ENCODE measurements around the gene PDE7B. TPM values are rescaled to one million over a fixed set of nuclear protein-coding genes. Genes with fewer than 3 reads are reported as not detected.

PDE7B gene
- total RNA-seq, 1 experiment from 2014 or later = not detected

DNA sequence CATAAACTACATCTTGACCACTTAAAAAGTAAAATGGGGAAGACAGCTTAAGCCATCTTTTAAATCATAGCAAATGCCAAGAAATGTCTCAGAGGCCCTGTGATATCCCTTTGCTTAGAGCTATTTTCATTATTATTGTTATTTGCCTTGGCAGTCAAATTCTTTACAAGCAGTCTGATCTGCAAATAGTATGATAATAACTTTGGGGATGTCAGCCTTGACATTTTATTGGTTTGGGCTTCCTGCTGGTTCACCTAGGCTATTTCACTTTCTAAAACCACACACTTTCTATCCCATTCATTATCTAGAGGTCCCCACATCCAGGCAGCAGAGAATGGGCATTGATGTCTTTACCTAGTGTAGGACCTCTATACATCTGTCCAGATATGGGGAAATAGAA lies 125.1 kb downstream of the PDE7B start:
- TF ChIP-seq EZH2 (IDR thresholded peaks at IDR 0.05; ENCODE audit: borderline replicate concordance, low read depth, low read length, poor library complexity, severe bottlenecking) = no peak
- TF ChIP-seq, protein P1, sequence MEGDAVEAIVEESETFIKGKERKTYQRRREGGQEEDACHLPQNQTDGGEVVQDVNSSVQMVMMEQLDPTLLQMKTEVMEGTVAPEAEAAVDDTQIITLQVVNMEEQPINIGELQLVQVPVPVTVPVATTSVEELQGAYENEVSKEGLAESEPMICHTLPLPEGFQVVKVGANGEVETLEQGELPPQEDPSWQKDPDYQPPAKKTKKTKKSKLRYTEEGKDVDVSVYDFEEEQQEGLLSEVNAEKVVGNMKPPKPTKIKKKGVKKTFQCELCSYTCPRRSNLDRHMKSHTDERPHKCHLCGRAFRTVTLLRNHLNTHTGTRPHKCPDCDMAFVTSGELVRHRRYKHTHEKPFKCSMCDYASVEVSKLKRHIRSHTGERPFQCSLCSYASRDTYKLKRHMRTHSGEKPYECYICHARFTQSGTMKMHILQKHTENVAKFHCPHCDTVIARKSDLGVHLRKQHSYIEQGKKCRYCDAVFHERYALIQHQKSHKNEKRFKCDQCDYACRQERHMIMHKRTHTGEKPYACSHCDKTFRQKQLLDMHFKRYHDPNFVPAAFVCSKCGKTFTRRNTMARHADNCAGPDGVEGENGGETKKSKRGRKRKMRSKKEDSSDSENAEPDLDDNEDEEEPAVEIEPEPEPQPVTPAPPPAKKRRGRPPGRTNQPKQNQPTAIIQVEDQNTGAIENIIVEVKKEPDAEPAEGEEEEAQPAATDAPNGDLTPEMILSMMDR (conservative IDR thresholded peaks at IDR 0.05; ENCODE audit: low read depth, low read length) = no peak
- Histone ChIP-seq H3K9me3 (ENCODE audit: low read depth, low read length, poor library complexity, severe bottlenecking) (no peaks in the 10 kb centered on the region), H3K36me3 (ENCODE audit: insufficient read depth, low read length, poor library complexity, severe bottlenecking) (no peaks in the 10 kb centered on the region), H3K27ac (ENCODE audit: low read depth, low read length, poor library complexity, severe bottlenecking) (no peak overlapping the region), H3K27me3 (replicated peaks; ENCODE audit: insufficient read depth, low read depth, low read length, poor library complexity) (peaks cover 6% of the 10 kb centered on the region), H3K4me1 (ENCODE audit: insufficient read depth, low read length, poor library complexity, severe bottlenecking) (no peaks in the 10 kb centered on the region), H3K4me3 (ENCODE audit: low read depth, low read length, poor library complexity, severe bottlenecking) (no peak overlapping the region)
- DNase-seq (ENCODE audit: low spot score) = no peak
- intact Hi-C loops (cut with micrococcal nuclease; ENCODE audit: unreplicated experiment) = no loop called here
- POLR2A ChIA-PET (ENCODE audit: low non-redundant PET) = interaction anchor here (0.5 kb wide), 1 partner anchor 192 kb away, joined by 3 read pairs; no protein-coding TSS in a partner anchor
- CTCF ChIA-PET = no interaction called here
- BruUV-seq (replicated peaks) = no TSS peak

DNA sequence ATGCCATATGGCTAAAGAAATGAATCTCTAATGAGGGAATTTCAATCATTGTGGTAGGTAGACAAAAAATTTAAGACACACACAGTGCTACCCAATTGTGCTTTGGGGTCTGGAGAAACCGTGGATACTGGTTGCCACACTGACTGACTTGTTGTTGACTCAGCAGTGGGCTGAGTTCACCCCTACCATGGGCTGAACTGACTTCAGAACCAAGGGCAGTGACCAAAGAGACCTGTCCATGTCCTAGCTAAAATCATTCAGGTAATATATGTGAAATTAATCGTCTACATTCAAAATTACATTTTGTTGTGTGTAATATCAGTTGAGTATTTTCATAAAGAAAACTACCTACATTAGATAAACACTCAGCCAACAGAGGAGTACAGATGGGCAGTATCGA lies 131.6 kb downstream of the PDE7B start:
- ChIA-PET POLR2A (ENCODE audit: low non-redundant PET) (no interaction called here), CTCF (no interaction called here)
- intact Hi-C loops (cut with micrococcal nuclease; ENCODE audit: unreplicated experiment) = no loop called here
- no peaks in the 10 kb centered on the region for H3K4me1 ChIP-seq (ENCODE audit: insufficient read depth, low read length, poor library complexity, severe bottlenecking)
- H3K4me3 ChIP-seq (ENCODE audit: low read depth, low read length, poor library complexity, severe bottlenecking) = no peak overlapping the region
- H3K27ac ChIP-seq (ENCODE audit: low read depth, low read length, poor library complexity, severe bottlenecking) = no peak overlapping the region
- DNase-seq (ENCODE audit: low spot score) = no peak
- TF ChIP-seq EZH2 (IDR thresholded peaks at IDR 0.05; ENCODE audit: borderline replicate concordance, low read depth, low read length, poor library complexity, severe bottlenecking) = no peak
- TF ChIP-seq, protein P1 (conservative IDR thresholded peaks at IDR 0.05; ENCODE audit: low read depth, low read length) = no peak
- no peaks in the 10 kb centered on the region for H3K9me3 ChIP-seq (ENCODE audit: low read depth, low read length, poor library complexity, severe bottlenecking)
- peaks cover 49% of the 10 kb centered on the region for H3K27me3 ChIP-seq (replicated peaks; ENCODE audit: insufficient read depth, low read depth, low read length, poor library complexity)
- no TSS peak for BruUV-seq (replicated peaks)
- no peaks in the 10 kb centered on the region for H3K36me3 ChIP-seq (ENCODE audit: insufficient read depth, low read length, poor library complexity, severe bottlenecking)

DNA sequence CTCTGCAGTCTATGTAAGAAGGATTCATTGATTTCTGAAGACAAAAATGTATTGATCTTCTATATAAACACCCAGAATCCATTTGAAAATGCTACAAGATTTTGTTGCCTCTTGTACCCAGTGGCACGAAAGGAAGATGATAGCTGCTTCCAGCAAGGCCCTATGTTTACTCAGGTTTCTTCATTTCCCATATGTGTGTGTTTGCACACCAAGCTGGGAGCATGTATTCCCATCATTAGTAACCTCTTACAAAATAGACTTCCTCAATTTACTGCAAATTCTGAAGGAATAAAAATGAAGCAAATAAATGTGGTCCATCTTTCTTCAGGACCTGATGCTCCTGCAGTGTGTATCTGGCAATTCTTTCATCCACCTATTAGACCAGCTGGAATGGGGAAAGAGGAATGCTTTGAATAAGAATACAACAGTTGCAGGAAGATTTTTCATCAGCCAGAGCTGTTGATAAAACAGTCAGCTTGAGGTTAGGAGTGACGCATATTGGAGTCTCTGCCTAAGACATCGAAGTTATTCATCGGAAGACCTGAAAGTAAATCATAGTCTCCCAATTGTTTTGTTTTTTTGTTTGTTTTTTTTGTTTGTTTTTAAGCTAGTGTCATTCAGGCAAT lies 132.3 kb downstream of the PDE7B start:
- no peak overlapping the region for H3K4me3 ChIP-seq (ENCODE audit: low read depth, low read length, poor library complexity, severe bottlenecking)
- no peak overlapping the region for H3K27ac ChIP-seq (ENCODE audit: low read depth, low read length, poor library complexity, severe bottlenecking)
- H3K4me1 ChIP-seq (ENCODE audit: insufficient read depth, low read length, poor library complexity, severe bottlenecking) = no peaks in the 10 kb centered on the region
- no TSS peak for BruUV-seq (replicated peaks)
- CTCF ChIA-PET = no interaction called here
- no peaks in the 10 kb centered on the region for H3K9me3 ChIP-seq (ENCODE audit: low read depth, low read length, poor library complexity, severe bottlenecking)
- no peaks in the 10 kb centered on the region for H3K36me3 ChIP-seq (ENCODE audit: insufficient read depth, low read length, poor library complexity, severe bottlenecking)
- peaks cover 56% of the 10 kb centered on the region for H3K27me3 ChIP-seq (replicated peaks; ENCODE audit: insufficient read depth, low read depth, low read length, poor library complexity)
- no peak for TF ChIP-seq EZH2 (IDR thresholded peaks at IDR 0.05; ENCODE audit: borderline replicate concordance, low read depth, low read length, poor library complexity, severe bottlenecking)
- TF ChIP-seq, protein P1 (conservative IDR thresholded peaks at IDR 0.05; ENCODE audit: low read depth, low read length) = no peak
- no peak for DNase-seq (ENCODE audit: low spot score)
- intact Hi-C loops (cut with micrococcal nuclease; ENCODE audit: unreplicated experiment) = no loop called here
- POLR2A ChIA-PET (ENCODE audit: low non-redundant PET) = no interaction called here

All from A673 (cell line).